PFSK-1 (cell line): ENCODE data around the gene A2ML1.
"Not testable (repeated sequence)": the region's sequence is repeated elsewhere in the genome, so short reads cannot be mapped to it uniquely, and the experiment has no call there.

Experiments
- FOXP2 ChIP-seq: optimal IDR thresholded peaks from 2 replicates; pipeline ENCODE3; 2011; ENCODE audit warnings: borderline replicate concordance, control low read depth, inconsistent platforms; ENCODE audit not compliant: insufficient read depth; ENCODE audit errors: extremely low read length, extremely low read depth
- POLR2AphosphoS5 ChIP-seq: IDR thresholded peaks from 2 replicates; pipeline ENCODE4 v1.6.1; 2012; ENCODE audit warnings: low read depth, mild to moderate bottlenecking, control low read depth, low read length, moderate library complexity
- REST ChIP-seq, 2 experiments: IDR thresholded peaks; 2 replicates each; pipeline versions ENCODE4 v1.6.1 to v1.8.0; 2011 to 2012; ENCODE audit warnings: low read depth in 2 of 2, low read length in 2 of 2, control low read depth in 1 of 2, inconsistent platforms in 1 of 2, mild to moderate bottlenecking in 1 of 2, moderate library complexity in 1 of 2; ENCODE audit not compliant: insufficient read depth in 1 of 2
- SIN3A ChIP-seq: IDR thresholded peaks from 2 replicates; pipeline ENCODE4 v1.6.1; 2012; ENCODE audit warnings: mild to moderate bottlenecking, low read length, moderate library complexity, borderline replicate concordance; ENCODE audit not compliant: insufficient read depth
- TAF1 ChIP-seq: IDR thresholded peaks from 2 replicates; pipeline ENCODE4 v1.6.1; 2012; ENCODE audit warnings: low read length, control low read depth, borderline replicate concordance; ENCODE audit not compliant: insufficient read depth

The A2ML1 gene

GRCh38 chr12:8912914-8913313 is 90.5 kb downstream of the A2ML1 start:
- no peak for TF ChIP-seq FOXP2
- TF ChIP-seq REST (IDR thresholded peaks at IDR 0.05; ENCODE audit: insufficient read depth in 1 of 2, low read depth in 2 of 2, low read length in 2 of 2): no peak
- no peak for TF ChIP-seq TAF1
- no peak for TF ChIP-seq SIN3A
- TF ChIP-seq POLR2AphosphoS5: no peak

- TF ChIP-seq REST (IDR thresholded peaks at IDR 0.05; ENCODE audit: insufficient read depth in 1 of 2, low read depth in 2 of 2, low read length in 2 of 2) (no peak), POLR2AphosphoS5 (no peak), SIN3A (no peak), FOXP2 (no peak), TAF1 (no peak)
Measured at GRCh38 chr12:8913702-8914032, 91.2 kb downstream of the A2ML1 start.

DNA sequence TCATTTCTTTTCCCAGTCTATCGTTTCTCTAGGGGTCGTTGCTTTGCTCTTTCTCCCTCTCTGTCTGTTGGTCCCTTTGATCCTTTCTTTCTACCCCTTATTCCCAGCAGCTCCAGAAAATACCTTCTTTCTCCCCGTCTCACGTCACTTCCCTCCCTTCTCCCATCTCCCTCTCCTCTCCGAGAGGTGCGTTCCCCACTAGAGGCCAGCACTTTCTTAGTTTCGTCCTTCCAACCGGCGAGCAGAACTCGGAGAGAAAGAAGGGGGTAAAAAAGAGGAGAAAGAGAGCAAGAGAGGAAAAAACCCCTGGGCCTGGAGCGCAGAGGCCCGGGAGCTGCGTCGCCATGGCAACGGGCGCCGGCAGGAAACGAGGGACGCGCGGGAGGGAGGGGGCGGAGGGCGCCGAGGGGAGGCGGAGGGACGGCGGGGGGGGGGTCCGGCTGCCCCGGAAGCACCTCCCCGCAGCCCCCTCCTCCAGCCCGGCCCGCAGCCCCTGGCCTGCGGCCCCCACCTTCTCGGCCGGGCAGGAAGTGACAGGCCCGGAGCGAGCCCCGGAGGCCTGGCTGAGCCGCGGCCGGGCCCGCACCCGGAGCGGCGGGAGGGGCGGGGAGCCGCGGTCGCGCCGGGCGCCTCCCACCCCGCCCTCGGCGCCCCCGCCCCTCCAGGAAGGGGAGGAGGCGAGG is 91.8 kb downstream of the A2ML1 start, which contains the start of gene PHC1:
PHC1 (plus strand) TSS at position 477 of the 683 bp plus-strand sequence. CDS start 3,169 bp downstream, outside the sequence.
- TF ChIP-seq REST (IDR thresholded peaks at IDR 0.05; ENCODE audit: insufficient read depth in 1 of 2, low read depth in 2 of 2, low read length in 2 of 2); FOXP2; SIN3A: not testable (repeated sequence)

- no peak for TF ChIP-seq FOXP2
- no peak for TF ChIP-seq POLR2AphosphoS5
- no peak for TF ChIP-seq SIN3A
- TF ChIP-seq REST (IDR thresholded peaks at IDR 0.05; ENCODE audit: insufficient read depth in 1 of 2, low read depth in 2 of 2, low read length in 2 of 2): no peak
- no peak for TF ChIP-seq TAF1
Measured at GRCh38 chr12:8914716-8915526, 92.5 kb downstream of the A2ML1 start.
